LNCAP (cell line): ENCODE measurements around the gene CLK3.
A peak's percentile ranks its signal among the peaks of the same experiment; 100 is the strongest.

Experiments
- TF ChIP-seq, protein P1 (sequence below): fragments of 450-650 bp; IDR thresholded peaks from 2 replicates; pipeline ENCODE4 v1.5.1; 2017; ENCODE audit warnings: mild to moderate bottlenecking

The CLK3 gene

DNA sequence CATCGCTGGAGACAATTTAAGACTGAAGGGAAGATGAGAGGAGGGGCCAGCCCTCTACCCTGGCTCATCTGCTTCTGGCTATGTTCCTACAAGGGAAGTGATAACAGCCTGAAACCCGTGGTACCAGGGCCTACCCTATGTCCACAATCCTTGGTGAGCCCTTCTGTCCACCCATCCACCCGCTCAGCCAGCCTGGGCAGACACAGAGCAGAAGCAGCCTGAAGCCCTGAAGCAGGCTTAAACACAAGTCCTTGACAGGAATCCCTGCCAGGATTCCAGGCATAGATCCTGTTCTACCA, 15.4 kb downstream of the CLK3 start:
- TF ChIP-seq, protein P1, sequence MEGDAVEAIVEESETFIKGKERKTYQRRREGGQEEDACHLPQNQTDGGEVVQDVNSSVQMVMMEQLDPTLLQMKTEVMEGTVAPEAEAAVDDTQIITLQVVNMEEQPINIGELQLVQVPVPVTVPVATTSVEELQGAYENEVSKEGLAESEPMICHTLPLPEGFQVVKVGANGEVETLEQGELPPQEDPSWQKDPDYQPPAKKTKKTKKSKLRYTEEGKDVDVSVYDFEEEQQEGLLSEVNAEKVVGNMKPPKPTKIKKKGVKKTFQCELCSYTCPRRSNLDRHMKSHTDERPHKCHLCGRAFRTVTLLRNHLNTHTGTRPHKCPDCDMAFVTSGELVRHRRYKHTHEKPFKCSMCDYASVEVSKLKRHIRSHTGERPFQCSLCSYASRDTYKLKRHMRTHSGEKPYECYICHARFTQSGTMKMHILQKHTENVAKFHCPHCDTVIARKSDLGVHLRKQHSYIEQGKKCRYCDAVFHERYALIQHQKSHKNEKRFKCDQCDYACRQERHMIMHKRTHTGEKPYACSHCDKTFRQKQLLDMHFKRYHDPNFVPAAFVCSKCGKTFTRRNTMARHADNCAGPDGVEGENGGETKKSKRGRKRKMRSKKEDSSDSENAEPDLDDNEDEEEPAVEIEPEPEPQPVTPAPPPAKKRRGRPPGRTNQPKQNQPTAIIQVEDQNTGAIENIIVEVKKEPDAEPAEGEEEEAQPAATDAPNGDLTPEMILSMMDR: no peak

DNA sequence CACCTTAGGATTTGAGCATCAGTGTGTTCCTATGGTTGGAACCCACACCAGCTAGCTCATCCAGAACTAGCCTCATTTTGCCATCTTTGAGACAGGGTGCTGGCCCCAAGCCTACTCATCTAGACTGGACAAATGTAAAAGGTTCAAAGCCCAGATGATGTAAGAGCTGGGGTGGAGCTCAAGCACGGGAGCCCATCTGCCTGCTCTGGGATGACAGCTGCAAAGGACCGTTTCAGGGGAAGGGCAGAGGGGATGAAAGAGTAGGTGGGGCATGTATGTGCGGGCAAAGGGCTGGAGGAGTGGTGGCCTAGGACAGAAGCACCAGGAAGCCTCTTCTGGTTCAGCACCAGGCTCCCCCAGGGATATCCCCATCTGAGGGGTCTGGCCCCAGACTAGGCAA, 15.8 kb downstream of the CLK3 start:
- TF ChIP-seq, protein P1: no peak

- TF ChIP-seq, protein P1: peak; percentile 95
Observed at GRCh38 chr15:74631935-74632560, 16.4 kb downstream of the CLK3 start.

DNA sequence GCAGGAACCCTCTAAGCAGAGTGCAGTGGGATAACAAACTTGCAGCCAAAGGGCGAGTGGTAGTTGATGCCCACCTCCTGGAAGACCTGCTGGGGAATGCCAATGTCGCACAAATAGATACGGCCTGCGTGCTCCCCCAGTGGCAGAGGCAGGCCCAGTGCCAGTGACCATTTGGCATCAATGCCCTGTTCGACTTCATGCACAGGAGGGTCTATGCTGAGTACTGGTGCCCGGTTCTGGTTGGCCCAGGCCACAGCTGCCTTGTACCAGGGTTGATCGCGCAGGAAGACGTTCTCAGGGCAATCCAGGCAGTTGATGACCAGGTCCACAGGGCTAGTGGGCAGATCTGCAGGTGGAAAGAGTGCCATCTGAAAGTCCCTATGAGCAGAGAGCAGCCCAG, 17.0 kb downstream of the CLK3 start:
- TF ChIP-seq, protein P1: no peak

DNA sequence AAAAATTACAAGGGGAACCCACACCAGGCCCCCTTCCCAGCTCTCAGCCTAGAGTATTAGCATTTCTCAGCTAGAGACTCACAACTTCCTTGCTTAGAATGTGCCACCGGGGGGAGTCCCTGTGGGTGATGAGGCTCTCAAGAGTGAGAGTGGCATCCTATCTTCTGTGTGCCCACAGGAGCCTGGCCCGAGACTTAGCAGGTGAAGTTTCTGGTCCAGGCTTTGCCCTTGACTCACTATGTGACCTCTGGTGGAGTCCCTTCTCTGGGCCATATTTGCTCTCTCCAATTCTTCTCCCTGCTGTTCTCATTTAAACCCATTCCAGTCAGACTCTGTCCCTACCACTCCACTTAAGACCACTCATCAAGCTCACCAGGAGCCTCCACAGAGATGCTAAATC, 18.1 kb downstream of the CLK3 start:
- TF ChIP-seq, protein P1: no peak

GRCh38 chr15:74635228-74635627, 19.6 kb downstream of the CLK3 start:
- TF ChIP-seq, protein P1: peak; percentile 91

DNA sequence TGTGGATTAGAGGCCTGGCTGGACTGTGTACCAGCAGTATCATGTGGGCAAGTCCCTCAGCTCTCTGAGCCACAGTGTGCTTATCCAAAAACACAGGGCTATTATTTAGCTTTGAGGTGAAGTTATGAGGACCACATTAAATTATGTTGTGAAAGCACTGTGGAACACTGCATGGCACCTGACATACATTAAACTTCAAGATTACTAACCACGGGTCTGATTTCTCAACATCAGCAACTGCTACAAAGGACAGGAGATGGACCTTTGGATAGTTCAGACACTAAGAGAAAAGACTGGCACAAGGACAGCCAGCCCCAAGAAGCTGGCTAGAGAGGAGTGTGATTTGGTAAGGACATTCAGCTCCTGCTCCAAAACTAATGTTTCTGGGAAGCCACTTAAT, 21.3 kb downstream of the CLK3 start:
- TF ChIP-seq, protein P1: no peak

DNA sequence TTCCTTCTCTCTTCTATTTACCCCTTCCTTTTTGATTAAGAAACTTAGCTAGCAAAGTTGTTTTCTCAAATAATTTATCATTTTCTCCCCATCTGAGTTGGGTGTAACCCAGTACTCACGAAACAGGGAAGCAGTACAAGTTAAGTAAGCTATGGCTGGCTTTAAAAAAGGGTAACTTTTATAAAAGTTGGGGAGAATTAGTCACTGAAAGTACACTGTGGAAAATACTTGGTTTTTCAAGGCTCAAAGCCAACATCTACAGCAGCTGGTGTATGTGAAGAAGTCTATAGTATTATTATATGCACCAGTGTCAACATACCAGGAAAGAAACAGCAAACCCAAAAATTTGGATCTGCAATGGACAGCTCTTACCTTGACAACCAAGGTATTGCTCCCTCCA, 25.5 kb downstream of the CLK3 start:
- TF ChIP-seq, protein P1: no peak
